Transverse colon (tissue), 3 donors: ENCODE data around the gene NANOGP8.

Experiments used
- CTCF ChIP-seq, 5 experiments: fragments of 200-600 bp in 3 of 5; fragments of 450-650 bp in 2 of 5; sonication (generic) in 3 of 5; IDR thresholded peaks; 1 replicate in 2 of 5; 2 replicates in 3 of 5; pipeline ENCODE4 v1.5.1; 2016 to 2017; ENCODE audit warnings: antibody characterized with exemption in 5 of 5, inconsistent platforms in 3 of 5, mild to moderate bottlenecking in 2 of 5, moderate library complexity in 1 of 5
- POLR2A ChIP-seq: fragments of 450-650 bp; IDR thresholded peaks from one replicate; pipeline ENCODE4 v1.6.1; 2016; ENCODE audit warnings: antibody characterized with exemption, mild to moderate bottlenecking, moderate library complexity

- TF ChIP-seq CTCF (IDR thresholded peaks at IDR 0.05) (no peak), POLR2A (no peak)
Observed at GRCh38 chr15:35134299-35134698, 49.2 kb upstream of the NANOGP8 start.
